Mesothelial cell of epicardium (in vitro differentiated cells): ENCODE data around the gene MYZAP. TPM values are rescaled to one million over a fixed set of nuclear protein-coding genes. Genes with fewer than 3 reads are reported as not detected.

ENCODE experiments used
- DNase-seq, 2 experiments: peaks; one replicate each; pipeline ENCODE4 v3.0.0; 2021; ENCODE audit warnings: low spot score in 2 of 2; ENCODE audit not compliant: unreplicated experiment in 2 of 2
- H3K27ac Mint-ChIP-seq: 2 replicates; pipeline ENCODE4 v1.8.0; 2021; ENCODE audit warnings: mixed read lengths
- H3K27me3 Mint-ChIP-seq: 2 replicates; pipeline ENCODE4 v1.8.0; 2021; ENCODE audit warnings: low read depth, mixed read lengths
- H3K36me3 Mint-ChIP-seq: 2 replicates; pipeline ENCODE4 v1.8.0; 2021; ENCODE audit warnings: mixed read lengths
- H3K4me1 Mint-ChIP-seq: 2 replicates; pipeline ENCODE4 v1.8.0; 2021; ENCODE audit warnings: mixed read lengths
- H3K4me3 Mint-ChIP-seq: 2 replicates; pipeline ENCODE4 v1.8.0; 2021; ENCODE audit warnings: mild to moderate bottlenecking, moderate library complexity, mixed read lengths
- H3K9me3 Mint-ChIP-seq: 2 replicates; pipeline ENCODE4 v1.8.0; 2021; ENCODE audit warnings: mixed read lengths
- total RNA-seq: library from RNA; stranded (reverse); gene quantifications from 3 replicates; pipeline ENCODE4 v1.2.1, GENCODE V29; 2021
- TF ChIP-seq, protein P1 (sequence below): fragments of 200-600 bp; sonication (generic); IDR thresholded peaks from one replicate; pipeline ENCODE4 v1.5.0; 2021; ENCODE audit warnings: antibody characterized with exemption; ENCODE audit not compliant: unreplicated experiment

MYZAP gene
- total RNA-seq, 1 donor from 2014 or later: 3.3 TPM

DNA sequence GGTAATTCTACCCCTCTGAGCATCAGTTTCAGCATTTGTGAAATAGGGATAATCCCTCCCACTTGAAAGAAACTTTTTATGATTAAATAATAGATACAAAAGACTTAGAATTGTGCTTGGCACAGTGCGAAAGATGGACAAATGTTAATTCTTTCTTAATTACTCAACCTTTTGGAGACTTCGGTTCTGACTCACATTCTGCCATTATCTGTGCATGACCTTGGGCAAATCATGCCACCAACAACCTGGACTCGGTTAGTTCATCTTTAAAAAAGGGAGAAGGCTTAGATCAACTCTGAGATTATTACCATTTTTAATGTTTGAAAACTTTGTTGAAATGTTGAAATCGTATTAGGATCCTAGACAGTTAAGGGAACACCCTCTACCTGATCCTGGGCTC, 74.2 kb downstream of the MYZAP start:
- Mint-ChIP-seq H3K36me3 (peaks cover under 1% of the 10 kb centered on the region), H3K4me1 (peaks cover 58% of the 10 kb centered on the region), H3K27ac (peak overlapping the region; percentile 94), H3K27me3 (no peaks in the 10 kb centered on the region), H3K9me3 (no peaks in the 10 kb centered on the region), H3K4me3 (no peak overlapping the region)
- TF ChIP-seq, protein P1, sequence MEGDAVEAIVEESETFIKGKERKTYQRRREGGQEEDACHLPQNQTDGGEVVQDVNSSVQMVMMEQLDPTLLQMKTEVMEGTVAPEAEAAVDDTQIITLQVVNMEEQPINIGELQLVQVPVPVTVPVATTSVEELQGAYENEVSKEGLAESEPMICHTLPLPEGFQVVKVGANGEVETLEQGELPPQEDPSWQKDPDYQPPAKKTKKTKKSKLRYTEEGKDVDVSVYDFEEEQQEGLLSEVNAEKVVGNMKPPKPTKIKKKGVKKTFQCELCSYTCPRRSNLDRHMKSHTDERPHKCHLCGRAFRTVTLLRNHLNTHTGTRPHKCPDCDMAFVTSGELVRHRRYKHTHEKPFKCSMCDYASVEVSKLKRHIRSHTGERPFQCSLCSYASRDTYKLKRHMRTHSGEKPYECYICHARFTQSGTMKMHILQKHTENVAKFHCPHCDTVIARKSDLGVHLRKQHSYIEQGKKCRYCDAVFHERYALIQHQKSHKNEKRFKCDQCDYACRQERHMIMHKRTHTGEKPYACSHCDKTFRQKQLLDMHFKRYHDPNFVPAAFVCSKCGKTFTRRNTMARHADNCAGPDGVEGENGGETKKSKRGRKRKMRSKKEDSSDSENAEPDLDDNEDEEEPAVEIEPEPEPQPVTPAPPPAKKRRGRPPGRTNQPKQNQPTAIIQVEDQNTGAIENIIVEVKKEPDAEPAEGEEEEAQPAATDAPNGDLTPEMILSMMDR: no peak
- DNase-seq: no peak

DNA sequence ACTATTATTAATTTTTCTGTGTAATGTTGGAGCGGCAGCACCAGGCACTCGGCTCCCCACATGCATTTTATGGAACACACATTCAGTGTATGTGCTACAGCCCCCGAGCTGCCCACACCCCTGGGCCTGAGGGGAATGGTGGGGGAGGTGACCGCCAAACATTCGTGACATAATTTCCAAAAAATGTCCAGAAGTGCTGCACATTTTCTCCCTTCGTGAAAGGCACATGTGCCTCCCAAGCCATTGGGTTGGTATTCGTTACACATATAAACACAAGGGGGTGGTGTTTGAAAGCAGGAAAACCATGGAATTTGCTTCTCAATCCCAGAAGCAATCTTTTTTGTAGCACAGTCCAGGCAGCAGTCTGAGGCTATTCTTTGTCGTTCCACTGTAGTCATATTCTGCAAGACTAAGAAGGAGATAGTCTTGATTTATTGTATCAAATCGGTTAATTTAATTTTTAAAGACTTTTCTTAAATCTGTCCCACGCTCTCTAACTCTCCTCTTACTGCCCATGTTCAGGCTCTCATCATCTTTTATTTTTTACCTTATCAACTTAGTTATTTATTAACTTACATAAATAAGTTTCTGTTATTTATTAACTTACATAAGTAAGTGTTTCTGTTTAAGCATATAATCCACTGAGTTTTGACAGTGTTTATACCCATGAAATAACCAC, 75.6 kb downstream of the MYZAP start:
- Mint-ChIP-seq H3K27ac (peak overlapping the region; percentile 94), H3K4me1 (peaks cover 47% of the 10 kb centered on the region), H3K36me3 (peaks cover 9% of the 10 kb centered on the region), H3K27me3 (no peaks in the 10 kb centered on the region), H3K9me3 (peaks cover 11% of the 10 kb centered on the region), H3K4me3 (no peak overlapping the region)
- peak; percentile 32 to 58 for DNase-seq
- TF ChIP-seq, protein P1: no peak

DNA sequence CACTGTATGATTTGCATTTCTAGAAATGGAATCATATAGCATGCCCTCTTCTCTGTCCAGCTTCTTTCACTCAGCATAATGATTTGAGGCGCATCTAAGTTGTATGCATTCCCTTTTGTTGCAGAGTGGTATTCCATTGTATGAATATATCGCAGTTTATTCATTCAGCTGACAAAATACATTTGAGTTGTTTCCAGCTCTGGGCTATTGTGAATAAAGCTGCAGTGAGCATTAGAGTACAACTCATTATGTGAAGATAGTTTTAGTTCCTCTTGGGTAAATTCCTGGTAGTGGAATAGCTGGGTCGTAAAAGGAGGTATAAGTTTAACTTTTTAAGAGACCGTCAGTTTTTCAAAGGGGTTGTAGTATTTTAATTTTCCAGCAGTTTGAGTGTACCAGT, 76.3 kb downstream of the MYZAP start:
- peaks cover 11% of the 10 kb centered on the region for H3K9me3 Mint-ChIP-seq
- H3K4me1 Mint-ChIP-seq: peaks cover 40% of the 10 kb centered on the region
- peaks cover 9% of the 10 kb centered on the region for H3K36me3 Mint-ChIP-seq
- no peak for DNase-seq
- no peak overlapping the region for H3K4me3 Mint-ChIP-seq
- H3K27ac Mint-ChIP-seq: peak overlapping the region; percentile 54
- TF ChIP-seq, protein P1: no peak
- no peaks in the 10 kb centered on the region for H3K27me3 Mint-ChIP-seq

DNA sequence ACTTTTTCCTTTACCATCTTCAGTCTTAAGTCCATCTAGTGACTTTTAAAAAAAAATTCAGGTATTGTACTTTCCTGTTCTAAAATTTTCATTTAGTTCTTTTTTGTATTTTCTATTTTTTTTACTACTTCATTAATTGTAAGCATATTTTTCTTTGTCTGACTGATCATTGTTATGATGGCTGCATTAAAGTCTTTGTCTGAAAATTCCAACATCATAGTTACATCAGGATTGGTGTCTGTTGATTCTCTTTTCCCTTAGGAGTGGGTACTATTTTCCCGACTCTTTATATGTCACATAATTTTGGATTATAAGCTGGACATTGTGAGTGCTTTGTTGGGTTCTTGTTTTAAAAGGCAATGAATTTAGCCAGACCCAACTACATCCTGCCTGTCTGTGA, 79.9 kb downstream of the MYZAP start:
- TF ChIP-seq, protein P1: no peak
- Mint-ChIP-seq H3K4me1 (peaks cover 46% of the 10 kb centered on the region), H3K27me3 (no peaks in the 10 kb centered on the region), H3K4me3 (no peak overlapping the region), H3K27ac (no peak overlapping the region), H3K36me3 (peaks cover 9% of the 10 kb centered on the region), H3K9me3 (peaks cover 11% of the 10 kb centered on the region)
- no peak for DNase-seq

- H3K4me1 Mint-ChIP-seq: peaks cover 35% of the 10 kb centered on the region
- peak overlapping the region; percentile 93 for H3K27ac Mint-ChIP-seq
- no peak for DNase-seq
- no peaks in the 10 kb centered on the region for H3K27me3 Mint-ChIP-seq
- TF ChIP-seq, protein P1: no peak
- peaks cover 10% of the 10 kb centered on the region for H3K36me3 Mint-ChIP-seq
- peaks cover 16% of the 10 kb centered on the region for H3K9me3 Mint-ChIP-seq
- H3K4me3 Mint-ChIP-seq: no peak overlapping the region
Observed at GRCh38 chr15:57675481-57676181, 83.9 kb downstream of the MYZAP start.
